Measurements from ENCODE around the gene HGS.

Gene HGS

DNA sequence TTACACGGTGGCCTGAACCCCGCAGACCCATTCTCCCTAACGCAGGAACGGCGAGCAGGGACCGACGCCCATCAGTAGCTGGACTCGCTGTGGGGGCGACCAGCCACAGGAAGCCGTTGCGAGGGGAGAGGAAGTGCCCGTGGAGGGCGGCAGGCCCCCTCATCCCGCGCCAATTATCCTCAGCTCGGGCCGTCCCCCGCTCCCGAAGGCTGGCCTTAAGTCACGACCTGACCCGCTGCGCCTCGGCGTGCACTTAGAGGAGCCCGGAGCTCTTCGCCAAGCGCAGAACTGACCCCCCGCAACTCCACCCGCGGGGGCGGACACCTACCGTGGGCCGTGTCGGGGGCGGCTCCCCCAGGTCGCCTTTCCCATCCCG lies 615 bp upstream of the HGS start:
- DNase-seq = peak in 1 of 56 donors; percentile 57

DNA sequence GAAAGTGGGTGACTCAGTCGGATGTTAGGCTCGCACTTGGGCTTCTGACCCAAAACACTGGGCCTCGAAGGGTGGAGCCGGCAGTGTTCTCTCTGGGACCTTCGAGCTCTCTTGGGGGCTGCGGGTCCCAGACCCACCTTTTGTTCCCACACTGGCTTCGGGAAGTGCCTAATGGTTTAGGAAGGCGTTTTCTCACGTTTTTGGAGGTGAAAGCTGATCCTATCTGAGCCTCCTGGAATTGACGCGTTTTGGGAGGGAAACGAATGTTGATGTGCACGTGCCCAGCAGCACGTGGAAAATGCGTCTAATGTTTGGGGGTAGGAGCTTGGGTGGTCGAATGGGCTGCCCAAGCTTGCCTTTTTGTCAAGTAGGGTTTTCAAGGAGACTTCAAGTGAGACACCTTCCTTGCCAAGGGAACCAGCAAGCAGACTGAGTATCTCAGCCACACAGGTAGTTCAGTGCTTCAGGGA lies 666 bp downstream of the HGS start:
- no peak for DNase-seq

DNA sequence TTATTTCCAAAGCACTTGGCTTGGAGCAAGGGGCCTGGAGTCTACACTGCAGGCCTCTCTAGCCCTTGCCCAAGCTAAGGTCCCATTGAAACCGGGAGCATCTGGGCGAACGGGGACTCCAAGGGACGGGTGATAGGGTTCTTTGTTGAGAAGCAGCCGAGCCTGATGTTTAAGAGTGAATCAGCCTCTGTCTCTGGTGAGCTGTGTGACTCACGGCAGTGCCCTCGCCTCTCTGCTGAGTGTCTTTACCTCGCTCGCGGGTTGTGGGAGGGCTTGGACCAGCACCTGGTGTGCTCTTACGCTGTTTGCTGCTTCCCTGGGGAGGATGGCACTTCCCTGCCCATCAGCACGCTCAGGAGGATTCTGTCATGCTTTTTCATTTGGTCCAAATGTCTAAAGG lies 1.3 kb downstream of the HGS start:
- DNase-seq = no peak

DNA sequence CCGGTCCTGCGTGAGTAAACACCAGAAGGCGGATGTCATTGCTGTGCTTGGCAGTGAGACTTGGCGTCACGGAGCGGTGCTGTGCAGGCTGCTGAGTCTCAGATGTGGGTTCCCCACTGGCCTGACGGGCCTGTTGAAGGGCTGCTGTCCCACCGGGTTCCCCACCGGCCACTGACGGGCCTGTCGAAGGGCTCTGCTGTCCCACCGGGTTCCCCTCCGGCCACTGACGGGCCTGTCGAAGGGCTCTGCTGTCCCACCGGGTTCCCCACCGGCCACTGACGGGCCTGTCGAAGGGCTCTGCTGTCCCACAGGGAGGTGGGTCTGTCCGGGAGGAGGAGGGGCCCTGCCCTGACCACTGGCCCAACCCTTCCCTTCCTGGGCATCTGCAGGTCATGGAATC lies 2.8 kb downstream of the HGS start:
- DNase-seq = no peak

DNA sequence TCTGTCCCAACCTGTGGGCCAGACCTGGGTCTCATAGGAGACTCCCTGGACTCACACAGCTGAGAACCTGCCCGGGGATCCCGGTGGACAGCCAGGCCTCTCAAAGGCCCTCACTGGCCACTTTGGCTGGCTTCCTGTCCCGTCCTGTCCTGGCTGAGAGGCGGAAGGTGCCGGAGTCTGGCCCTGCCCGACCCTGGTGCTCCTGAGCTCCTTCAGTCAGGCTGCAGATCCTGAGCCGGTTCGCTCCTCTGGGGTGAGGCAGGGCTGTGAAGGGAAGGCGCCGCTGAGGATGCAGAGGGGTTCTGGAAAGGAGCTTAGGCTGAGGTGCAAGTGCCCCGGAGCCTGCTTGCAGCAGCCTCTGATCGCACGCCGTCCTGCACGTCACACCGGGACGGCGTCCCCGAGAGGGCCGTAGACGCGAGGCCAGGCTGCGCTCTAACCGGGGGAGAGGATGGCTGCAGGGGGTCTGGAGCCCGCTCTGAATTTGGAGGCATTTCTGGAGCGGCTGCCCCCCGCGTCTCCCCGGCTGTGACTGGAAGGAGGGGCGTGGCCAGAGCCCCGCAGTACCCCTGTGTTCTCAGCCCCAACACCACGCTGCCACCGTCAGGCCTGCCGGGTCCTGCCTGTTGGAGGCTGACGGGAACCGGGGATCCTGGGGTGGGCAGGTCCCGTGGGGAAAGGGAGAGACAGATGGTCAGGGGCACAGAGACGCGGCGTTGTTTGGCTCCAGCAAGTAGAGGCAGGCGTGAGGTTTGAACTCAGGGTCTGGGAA lies 4.1 kb downstream of the HGS start:
- no peak for DNase-seq

DNA sequence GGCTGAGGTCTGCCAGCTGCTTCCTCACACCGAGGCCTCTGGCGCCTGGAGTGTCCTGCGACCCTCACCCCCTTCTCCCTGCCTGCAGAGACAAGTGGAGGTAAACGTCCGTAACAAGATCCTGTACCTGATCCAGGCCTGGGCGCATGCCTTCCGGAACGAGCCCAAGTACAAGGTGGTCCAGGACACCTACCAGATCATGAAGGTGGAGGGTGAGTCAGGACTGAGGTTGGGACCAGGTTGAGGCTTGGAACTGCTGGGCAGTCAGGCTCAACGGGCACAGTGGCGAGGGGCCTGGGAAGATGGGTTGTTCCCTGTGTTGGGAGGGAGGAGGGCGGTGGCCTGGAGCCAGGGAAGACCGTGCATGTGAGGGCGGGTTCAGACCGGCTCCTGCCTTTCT lies 4.8 kb downstream of the HGS start:
- no peak for DNase-seq

DNA sequence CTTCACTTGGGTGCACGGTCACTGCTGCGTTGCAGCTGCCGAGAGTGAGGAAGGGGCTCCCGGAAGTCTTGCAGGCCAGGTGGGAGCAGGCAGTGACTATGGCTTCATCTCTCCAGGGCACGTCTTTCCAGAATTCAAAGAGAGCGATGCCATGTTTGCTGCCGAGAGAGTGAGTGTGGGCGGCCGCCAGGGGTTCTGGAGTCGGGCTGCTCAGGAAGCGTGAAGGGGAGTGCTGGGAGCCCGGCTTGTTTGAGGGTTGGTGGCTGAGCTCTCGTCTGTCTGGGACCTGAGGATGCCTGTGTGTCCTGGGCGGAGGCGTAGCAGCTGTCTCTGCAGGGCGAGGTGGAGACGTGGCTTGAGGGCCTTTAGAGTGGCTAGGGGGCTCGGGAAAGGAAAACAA lies 6.3 kb downstream of the HGS start:
- DNase-seq = no peak

DNA sequence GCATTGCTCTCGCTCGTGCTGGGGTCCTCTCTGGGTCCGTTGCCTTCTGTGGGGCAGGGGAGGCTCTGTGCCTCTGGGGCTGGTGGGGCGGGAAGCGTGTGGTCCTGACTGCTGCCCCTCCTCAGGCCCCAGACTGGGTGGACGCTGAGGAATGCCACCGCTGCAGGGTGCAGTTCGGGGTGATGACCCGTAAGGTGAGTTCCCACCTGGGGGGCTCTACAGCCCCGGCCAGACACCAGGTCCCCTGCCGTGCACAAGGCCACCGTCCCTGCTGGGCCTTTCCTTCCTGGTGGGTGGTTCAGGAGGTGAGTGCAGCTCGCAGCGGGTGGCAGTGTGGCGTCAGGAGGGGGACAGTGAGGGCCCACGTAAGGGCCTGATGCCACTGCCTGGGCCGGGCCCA lies 6.7 kb downstream of the HGS start:
- DNase-seq = no peak

DNA sequence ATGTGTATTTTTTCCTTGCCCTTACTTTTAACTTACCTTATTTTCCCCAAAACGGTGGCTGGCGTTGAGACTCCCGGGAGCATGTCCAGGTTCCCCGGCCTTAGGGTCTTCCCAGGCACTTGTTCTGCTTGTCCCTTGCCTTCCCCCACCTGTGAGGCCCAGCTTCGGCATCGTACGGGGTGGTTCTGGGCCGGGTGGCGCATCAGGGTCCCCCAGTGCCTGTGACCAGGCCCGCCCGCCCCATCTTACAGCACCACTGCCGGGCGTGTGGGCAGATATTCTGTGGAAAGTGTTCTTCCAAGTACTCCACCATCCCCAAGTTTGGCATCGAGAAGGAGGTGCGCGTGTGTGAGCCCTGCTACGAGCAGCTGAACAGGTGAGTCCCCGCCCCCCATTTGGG lies 7.4 kb downstream of the HGS start:
- no peak for DNase-seq

DNA sequence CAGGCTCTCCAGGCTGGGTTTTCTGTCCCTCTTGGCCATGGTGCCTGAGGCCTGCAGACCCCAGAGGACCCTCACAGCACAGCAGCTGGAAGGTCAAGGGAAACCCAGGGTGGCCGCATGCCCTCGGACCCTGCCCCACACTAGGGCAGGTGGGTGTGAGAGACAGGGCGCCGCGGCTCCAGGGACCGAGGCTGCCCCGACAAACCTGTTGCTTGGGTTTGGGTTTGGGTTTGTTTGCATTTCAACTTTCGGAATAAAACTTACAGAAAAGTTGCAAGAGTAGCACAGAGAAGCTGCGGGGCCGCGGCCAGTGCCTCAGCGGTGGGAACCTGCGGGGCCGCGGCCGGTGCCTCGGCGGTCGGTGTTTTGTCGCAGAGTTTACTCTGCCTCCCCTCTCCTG lies 7.8 kb downstream of the HGS start:
- DNase-seq = no peak

DNA sequence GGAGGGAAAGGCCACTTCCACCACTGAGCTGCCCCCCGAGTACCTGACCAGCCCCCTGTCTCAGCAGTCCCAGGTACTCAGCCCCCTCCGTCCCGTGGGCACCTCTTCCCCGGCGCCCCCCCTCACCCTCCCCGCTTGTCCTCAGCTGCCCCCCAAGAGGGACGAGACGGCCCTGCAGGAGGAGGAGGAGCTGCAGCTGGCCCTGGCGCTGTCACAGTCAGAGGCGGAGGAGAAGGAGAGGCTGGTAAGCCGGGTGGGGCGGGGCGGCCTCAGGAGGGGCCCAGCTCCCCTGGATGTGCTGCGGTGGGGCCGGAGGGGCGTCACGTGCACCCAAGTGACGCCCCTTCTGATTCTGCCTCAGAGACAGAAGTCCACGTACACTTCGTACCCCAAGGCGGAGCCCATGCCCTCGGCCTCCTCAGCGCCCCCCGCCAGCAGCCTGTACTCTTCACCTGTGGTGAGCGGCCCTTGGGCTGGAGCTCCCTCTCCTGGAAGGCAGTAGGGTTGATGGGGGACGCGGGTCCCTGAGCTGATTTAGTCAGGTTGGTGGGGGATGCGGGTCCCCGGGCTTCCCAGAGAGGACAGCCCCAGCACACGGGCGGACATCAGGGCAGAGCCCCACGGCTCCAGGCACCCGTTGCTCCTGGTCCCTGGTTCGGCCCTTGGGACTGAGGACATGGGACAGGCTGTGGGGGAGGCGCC lies 9.8 kb downstream of the HGS start:
- DNase-seq = no peak

DNA sequence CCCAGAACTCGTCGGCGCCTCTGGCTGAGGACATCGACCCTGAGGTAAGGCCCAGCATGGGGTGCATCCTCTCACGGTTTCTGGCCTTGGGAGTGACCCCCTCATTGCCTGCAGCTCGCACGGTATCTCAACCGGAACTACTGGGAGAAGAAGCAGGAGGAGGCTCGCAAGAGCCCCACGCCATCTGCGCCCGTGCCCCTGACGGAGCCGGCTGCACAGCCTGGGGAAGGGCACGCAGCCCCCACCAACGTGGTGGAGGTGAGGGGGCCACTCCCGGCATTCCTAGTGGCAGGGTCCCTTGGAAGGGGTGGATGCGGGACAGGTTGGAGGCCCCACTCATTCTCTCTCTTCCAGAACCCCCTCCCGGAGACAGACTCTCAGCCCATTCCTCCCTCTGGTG lies 11.0 kb downstream of the HGS start:
- no peak for DNase-seq

DNA sequence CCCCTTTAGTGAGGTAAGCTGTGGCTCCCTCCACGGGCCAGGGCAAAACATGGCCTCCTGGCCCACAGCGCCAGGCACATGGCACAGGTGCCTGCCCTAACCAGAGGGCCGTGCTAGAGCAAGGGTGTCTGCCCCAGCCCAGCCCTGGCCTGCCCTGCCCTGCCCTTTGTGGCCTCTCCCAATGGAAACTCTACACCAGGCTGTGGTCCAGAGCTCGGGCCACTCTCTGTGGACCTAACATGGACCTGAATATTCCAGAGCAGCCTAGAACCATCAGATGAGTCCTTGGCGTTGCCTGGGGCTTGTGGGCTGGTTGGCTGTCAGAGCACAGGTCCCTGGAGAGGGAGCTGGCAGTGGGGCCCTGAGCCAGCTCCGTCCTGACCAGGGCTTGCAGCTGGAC lies 11.4 kb downstream of the HGS start:
- DNase-seq = no peak

DNA sequence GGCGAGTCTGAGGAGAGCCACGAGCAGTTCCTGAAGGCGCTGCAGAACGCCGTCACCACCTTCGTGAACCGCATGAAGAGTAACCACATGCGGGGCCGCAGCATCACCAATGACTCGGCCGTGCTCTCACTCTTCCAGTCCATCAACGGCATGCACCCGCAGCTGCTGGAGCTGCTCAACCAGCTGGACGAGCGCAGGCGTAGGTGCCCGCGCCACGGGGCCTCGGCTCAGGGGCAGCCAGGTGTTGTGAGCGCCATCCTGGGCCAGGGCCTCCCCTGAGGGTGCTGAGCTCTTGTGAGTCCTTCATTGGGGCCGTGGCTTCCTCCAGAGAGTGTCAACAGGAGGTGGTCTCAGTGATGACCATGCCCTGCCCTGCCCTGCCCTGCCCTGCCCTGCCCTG lies 12.0 kb downstream of the HGS start:
- no peak for DNase-seq

DNA sequence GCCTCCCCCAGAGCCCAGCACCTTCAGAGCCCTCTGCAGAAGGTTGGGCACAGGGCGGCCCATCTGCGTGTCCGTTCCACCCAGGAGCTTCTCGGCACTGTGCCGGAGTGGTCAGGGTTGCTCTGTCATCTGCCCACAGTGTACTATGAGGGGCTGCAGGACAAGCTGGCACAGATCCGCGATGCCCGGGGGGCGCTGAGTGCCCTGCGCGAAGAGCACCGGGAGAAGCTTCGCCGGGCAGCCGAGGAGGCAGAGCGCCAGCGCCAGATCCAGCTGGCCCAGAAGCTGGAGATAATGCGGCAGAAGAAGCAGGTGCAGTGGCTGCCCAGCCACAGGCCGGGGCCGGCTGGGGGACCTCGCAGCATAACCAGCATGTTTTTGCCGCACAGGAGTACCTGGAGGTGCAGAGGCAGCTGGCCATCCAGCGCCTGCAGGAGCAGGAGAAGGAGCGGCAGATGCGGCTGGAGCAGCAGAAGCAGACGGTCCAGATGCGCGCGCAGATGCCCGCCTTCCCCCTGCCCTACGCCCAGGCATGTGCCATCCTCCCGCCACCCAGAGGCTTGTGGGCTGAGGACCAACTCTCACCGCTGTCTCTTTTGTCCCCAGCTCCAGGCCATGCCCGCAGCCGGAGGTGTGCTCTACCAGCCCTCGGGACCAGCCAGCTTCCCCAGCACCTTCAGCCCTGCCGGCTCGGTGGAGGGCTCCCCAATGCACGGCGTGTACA lies 12.6 kb downstream of the HGS start:
- DNase-seq = no peak

DNA sequence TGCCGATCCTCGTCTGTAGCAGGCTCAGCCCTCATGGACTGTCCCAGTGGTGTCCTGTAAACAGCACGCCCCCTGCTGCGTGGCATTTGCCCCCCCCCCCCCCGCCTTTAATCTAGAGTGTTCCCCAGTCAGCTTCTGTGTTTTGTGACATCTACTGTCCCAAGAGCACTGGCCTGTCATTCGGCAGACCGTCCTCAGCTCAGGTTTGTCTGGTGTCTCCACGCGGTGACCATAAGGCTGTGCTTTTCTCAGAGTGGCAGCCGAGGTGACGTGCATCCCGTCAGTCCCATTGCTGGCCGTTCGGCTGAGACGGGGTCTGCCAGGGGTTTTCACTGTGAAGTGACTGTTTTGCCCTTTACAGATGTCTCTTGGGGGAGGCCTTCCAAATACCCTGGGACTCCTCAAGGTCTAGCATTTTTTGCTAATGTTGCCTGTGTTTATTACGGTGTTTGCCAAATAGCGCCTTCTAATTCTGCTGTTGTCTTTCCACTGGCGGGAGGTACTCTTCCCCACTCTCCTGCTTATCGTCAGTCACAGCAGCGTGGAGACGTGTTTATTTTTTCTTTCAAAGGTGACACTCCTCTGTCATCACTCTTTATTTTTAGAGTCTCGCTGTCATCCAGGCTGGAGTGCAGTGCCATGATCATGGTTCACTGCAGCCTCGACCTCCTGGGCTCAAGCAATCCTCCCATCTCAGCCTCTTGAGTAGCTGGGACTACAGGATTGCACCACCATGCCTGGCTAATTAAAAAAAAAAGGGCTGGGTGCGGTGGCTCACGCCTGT lies 13.6 kb downstream of the HGS start:
- no peak for DNase-seq

DNA sequence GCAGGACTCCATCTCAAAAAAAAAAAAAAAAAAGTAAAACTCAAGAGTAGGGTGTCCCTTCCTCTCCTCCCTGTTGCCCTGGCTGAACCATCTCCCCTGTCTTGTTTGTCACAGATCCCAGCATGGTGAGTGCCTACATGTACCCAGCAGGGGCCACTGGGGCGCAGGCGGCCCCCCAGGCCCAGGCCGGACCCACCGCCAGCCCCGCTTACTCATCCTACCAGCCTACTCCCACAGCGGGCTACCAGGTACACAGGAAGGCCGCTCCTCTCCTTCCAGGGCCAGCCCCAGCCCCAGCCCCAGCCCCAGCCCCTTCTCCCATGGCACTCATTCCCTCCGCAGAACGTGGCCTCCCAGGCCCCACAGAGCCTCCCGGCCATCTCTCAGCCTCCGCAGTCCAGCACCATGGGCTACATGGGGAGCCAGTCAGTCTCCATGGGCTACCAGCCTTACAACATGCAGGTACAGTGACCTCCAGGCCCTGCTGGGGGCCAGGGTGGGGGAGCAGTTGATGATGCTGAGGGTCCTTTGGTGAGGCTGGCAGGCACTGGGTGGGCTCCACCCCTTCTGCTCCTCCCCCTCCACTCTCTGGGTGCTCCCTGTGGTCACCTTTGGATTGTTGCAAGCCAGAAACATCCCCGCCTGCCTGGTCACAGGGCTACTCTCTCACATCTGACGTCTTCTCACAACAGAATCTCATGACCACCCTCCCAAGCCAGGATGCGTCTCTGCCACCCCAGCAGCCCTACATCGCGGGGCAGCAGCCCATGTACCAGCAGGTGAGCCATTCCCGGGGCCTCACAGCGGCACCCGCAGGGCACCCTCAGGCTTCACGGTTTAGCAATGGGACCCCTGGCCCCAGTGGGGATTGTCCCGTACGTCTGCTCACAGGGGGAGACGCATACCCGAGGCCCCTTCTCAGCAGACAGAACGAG lies 16.8 kb downstream of the HGS start:
- DNase-seq = no peak

DNA sequence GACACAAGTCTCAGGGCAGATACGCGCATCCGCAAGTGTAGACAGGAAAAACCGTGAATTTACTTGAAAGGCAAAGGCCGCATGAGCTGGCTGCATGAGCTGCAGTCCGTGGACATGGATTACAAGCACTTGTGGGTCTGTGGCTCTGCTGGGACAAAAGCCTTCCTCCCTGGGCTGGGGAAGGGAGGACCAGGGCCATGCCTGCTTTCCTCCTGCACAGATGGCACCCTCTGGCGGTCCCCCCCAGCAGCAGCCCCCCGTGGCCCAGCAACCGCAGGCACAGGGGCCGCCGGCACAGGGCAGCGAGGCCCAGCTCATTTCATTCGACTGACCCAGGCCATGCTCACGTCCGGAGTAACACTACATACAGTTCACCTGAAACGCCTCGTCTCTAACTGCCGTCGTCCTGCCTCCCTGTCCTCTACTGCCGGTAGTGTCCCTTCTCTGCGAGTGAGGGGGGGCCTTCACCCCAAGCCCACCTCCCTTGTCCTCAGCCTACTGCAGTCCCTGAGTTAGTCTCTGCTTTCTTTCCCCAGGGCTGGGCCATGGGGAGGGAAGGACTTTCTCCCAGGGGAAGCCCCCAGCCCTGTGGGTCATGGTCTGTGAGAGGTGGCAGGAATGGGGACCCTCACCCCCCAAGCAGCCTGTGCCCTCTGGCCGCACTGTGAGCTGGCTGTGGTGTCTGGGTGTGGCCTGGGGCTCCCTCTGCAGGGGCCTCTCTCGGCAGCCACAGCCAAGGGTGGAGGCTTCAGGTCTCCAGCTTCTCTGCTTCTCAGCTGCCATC lies 17.7 kb downstream of the HGS start:
- no peak for DNase-seq

DNA sequence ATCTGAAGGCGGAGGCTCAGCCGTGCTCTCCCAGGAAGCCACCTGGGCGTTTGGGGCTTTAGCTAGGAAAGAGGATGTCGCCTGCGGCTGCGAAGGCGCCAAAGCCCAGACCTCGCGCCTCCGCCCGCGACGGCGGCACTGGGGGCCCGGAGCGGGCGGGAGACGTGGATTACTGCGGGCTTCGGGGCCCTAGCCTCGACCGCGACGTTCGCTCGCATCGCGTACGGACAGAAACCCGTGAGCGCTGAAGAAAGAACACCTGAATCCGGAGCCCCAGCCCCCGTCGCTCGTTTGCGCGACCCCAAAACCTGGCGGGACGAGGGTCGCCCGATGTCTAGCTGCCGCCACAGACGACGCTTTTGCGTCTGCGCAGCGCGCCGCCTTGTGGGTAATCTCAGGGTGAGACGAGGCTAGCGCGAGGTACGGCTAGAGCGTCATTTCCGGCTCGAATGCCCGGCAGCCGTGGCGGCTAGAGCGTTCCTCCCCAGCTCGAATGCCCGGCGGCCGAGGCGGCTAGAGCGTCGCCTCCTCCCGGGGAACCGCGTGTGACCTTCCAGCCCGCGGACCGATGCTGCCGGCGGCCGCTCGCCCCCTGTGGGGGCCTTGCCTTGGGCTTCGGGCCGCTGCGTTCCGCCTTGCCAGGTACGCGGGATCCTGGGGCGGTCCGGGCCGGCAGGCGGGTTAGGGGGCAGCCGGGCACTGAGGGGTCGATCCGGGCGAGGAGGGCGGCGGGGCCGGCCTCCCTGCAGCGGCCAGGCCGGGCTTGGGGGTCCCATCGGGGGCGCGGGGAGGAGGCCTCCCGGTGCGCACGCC lies 19.3 kb downstream of the HGS start, which contains the start of gene MRPL12:
MRPL12 (plus strand) TSS at position 434 of the 813 bp plus-strand sequence; CDS start at position 569, 135 bp downstream.
- peak; percentile 61 to 97 (median 90) for DNase-seq

Data from amygdala (tissue), 56 donors.